Spinal cord (tissue), 10 donors: ENCODE results near the gene ITGA11. TPM values are rescaled to one million over a fixed set of nuclear protein-coding genes. Genes with fewer than 3 reads are reported as not detected.
A peak's percentile ranks its signal among the peaks of the same experiment; 100 is the strongest.

Experiments used
- DNase-seq, 6 donors: peaks; one replicate each; pipeline versions ENCODE4 v3.0.0 to v3.0.0-alpha.2; 2013 to 2015; ENCODE audit warnings: low spot score in 6 of 6, low read depth in 4 of 6
- H3K27ac ChIP-seq: one replicate; pipeline ENCODE4 v1.5.1; 2013; ENCODE audit warnings: low read depth, low read length, control low read depth
- H3K27me3 ChIP-seq: one replicate; pipeline ENCODE4 v1.6.1; 2013; ENCODE audit warnings: low read length; ENCODE audit not compliant: control insufficient read depth, insufficient read depth
- H3K36me3 ChIP-seq: one replicate; pipeline ENCODE4 v1.6.1; 2013; ENCODE audit warnings: low read length; ENCODE audit not compliant: control insufficient read depth, insufficient read depth
- H3K4me1 ChIP-seq: one replicate; pipeline ENCODE4 v1.6.1; 2013; ENCODE audit warnings: low read length; ENCODE audit not compliant: control insufficient read depth, insufficient read depth
- H3K4me3 ChIP-seq: one replicate; pipeline ENCODE4 v1.5.1; 2013; ENCODE audit warnings: low read depth, low read length, control low read depth
- H3K9me3 ChIP-seq: one replicate; pipeline ENCODE4 v1.6.1; 2013; ENCODE audit warnings: low read length; ENCODE audit not compliant: control insufficient read depth, insufficient read depth
- WGBS: methylation state at CpG from one replicate; pipeline ENCODE4 v1.1.5; 2013; ENCODE audit warnings: missing lambda C conversion rate; ENCODE audit not compliant: insufficient coverage; 5-methylcytosine and 5-hydroxymethylcytosine counted together
- polyA plus RNA-seq, 2 donors: library from polyadenylated mRNA; unstranded; fragments of 120-200 nt; gene quantifications; one replicate each; pipeline ENCODE4 v1.2.1, GENCODE V29; 2013; ENCODE audit not compliant: insufficient read length in 2 of 2
- total RNA-seq, 2 donors: library from RNA; depleted of rRNA in 1 of 2; stranded (reverse); fragments of 120-200 nt in 1 of 2; fragments of >200 nt in 1 of 2; gene quantifications; one replicate each; pipeline versions ENCODE4 v1.2.3 to v1.2.4, GENCODE V29; 2013 to 2014
- donor health status: healthy.

Gene ITGA11
- total and polyA plus RNA-seq, 4 donors = 4.8 to 18.7 (median 7.4) TPM

- Histone ChIP-seq H3K27me3 (no peaks in the 10 kb centered on the region), H3K4me3 (no peak overlapping the region), H3K9me3 (no peaks in the 10 kb centered on the region), H3K27ac (no peak overlapping the region), H3K36me3 (no peaks in the 10 kb centered on the region), H3K4me1 (no peaks in the 10 kb centered on the region)
- 87% methylated on average over 10 of the region's 14 CpGs for WGBS
- no peak for DNase-seq
Measured at GRCh38 chr15:68470049-68470742, 38.2 kb upstream of the ITGA11 start.

GRCh38 chr15:68469162-68470048 lies 37.4 kb upstream of the ITGA11 start:
- no peaks in the 10 kb centered on the region for H3K36me3 ChIP-seq
- no peak overlapping the region for H3K4me3 ChIP-seq
- 80% methylated on average over 3 of the region's 6 CpGs for WGBS
- no peaks in the 10 kb centered on the region for H3K27me3 ChIP-seq
- no peak for DNase-seq
- no peak overlapping the region for H3K27ac ChIP-seq
- no peaks in the 10 kb centered on the region for H3K9me3 ChIP-seq
- no peaks in the 10 kb centered on the region for H3K4me1 ChIP-seq

- no peaks in the 10 kb centered on the region for H3K9me3 ChIP-seq
Measured at GRCh38 chr15:68466876-68467275, 34.9 kb upstream of the ITGA11 start.

GRCh38 chr15:68465861-68466560 lies 34.0 kb upstream of the ITGA11 start:
- H3K36me3 ChIP-seq = no peaks in the 10 kb centered on the region
- H3K9me3 ChIP-seq = no peaks in the 10 kb centered on the region
- H3K27me3 ChIP-seq = no peaks in the 10 kb centered on the region
- DNase-seq = no peak
- H3K4me1 ChIP-seq = no peaks in the 10 kb centered on the region
- 73% methylated on average over 4 of the region's 6 CpGs for whole genome bisulfite sequencing
- H3K4me3 ChIP-seq = no peak overlapping the region
- no peak overlapping the region for H3K27ac ChIP-seq

More at GRCh38 chr15:68466876-68467275, 34.9 kb upstream of the ITGA11 start:
- Histone ChIP-seq H3K4me1 (no peaks in the 10 kb centered on the region), H3K27ac (no peak overlapping the region), H3K4me3 (no peak overlapping the region), H3K27me3 (no peaks in the 10 kb centered on the region), H3K36me3 (no peaks in the 10 kb centered on the region)
- DNase-seq = no peak

- Histone ChIP-seq H3K27me3 (no peaks in the 10 kb centered on the region), H3K4me3 (no peak overlapping the region), H3K4me1 (no peaks in the 10 kb centered on the region), H3K9me3 (no peaks in the 10 kb centered on the region), H3K36me3 (no peaks in the 10 kb centered on the region), H3K27ac (no peak overlapping the region)
- 70% methylated on average over 6 of the region's 7 CpGs for WGBS
- DNase-seq = peak in 1 of 6 donors; percentile 34
Measured at GRCh38 chr15:68464448-68465090, 32.6 kb upstream of the ITGA11 start.

- no peaks in the 10 kb centered on the region for H3K36me3 ChIP-seq
- no peaks in the 10 kb centered on the region for H3K9me3 ChIP-seq
- WGBS = 100% methylated on average over 1 of the region's 3 CpGs
- no peak overlapping the region for H3K27ac ChIP-seq
- no peak for DNase-seq
- H3K27me3 ChIP-seq = no peaks in the 10 kb centered on the region
- no peak overlapping the region for H3K4me3 ChIP-seq
- H3K4me1 ChIP-seq = no peaks in the 10 kb centered on the region
Measured at GRCh38 chr15:68463996-68464395, 32.0 kb upstream of the ITGA11 start.

- 80% methylated on average over 2 of the region's 5 CpGs for WGBS
Measured at GRCh38 chr15:68463444-68463843, 31.5 kb upstream of the ITGA11 start.

GRCh38 chr15:68460166-68460565 lies 28.2 kb upstream of the ITGA11 start:
- Histone ChIP-seq H3K27me3 (no peaks in the 10 kb centered on the region), H3K9me3 (no peaks in the 10 kb centered on the region), H3K27ac (no peak overlapping the region), H3K4me1 (no peaks in the 10 kb centered on the region), H3K4me3 (no peak overlapping the region), H3K36me3 (no peaks in the 10 kb centered on the region)
- DNase-seq = no peak
- 100% methylated on average over 1 of the region's 2 CpGs for WGBS

More at GRCh38 chr15:68463444-68463843, 31.5 kb upstream of the ITGA11 start:
- Histone ChIP-seq H3K4me3 (no peak overlapping the region), H3K27me3 (no peaks in the 10 kb centered on the region), H3K27ac (no peak overlapping the region), H3K4me1 (no peaks in the 10 kb centered on the region), H3K36me3 (no peaks in the 10 kb centered on the region), H3K9me3 (no peaks in the 10 kb centered on the region)
- no peak for DNase-seq

GRCh38 chr15:68450192-68450591 lies 18.2 kb upstream of the ITGA11 start:
- Histone ChIP-seq H3K27me3 (no peaks in the 10 kb centered on the region), H3K4me1 (no peaks in the 10 kb centered on the region), H3K9me3 (no peaks in the 10 kb centered on the region), H3K36me3 (no peaks in the 10 kb centered on the region), H3K27ac (no peak overlapping the region), H3K4me3 (no peak overlapping the region)
- no CpG with 5 or more reads among the region's 1 CpG for WGBS
- no peak for DNase-seq
